Measurements from ENCODE around the gene WAS.

WAS gene

DNA sequence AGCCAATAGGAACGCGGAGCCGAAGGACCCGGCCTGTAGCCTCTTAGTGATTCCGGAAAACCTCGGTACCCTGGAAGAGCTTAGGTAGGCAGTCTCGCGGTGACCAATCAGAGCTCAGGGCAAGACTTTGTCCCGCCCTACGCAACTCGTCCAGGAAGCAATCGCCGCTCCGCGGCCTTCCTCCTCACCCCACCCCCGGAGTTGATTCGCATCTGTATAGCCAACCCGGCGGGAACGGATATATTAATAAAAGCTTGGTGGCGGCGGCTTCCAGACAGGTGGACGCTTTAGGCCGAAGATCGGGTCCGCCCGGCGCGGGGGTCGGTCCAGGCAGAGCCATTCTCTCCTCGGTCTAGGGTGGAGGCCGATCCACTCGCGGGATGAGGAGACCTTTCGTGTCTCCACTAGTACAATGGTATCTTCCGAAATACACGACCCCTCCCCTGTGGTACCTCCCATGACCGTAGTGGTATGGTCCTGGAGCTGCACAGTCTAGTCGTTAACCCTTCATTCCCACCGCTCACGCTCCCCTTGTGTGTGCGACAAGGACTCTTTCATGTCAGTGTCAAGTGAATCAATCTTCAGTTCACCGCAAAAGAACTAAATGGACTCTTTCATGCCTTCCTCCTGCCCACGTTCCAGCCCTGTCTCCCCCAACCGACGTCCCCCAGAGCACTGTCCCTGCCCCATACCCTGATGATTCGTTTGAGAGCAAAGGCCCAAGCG, 53.8 kb downstream of the WAS start:
- TF ChIP-seq, protein P1, sequence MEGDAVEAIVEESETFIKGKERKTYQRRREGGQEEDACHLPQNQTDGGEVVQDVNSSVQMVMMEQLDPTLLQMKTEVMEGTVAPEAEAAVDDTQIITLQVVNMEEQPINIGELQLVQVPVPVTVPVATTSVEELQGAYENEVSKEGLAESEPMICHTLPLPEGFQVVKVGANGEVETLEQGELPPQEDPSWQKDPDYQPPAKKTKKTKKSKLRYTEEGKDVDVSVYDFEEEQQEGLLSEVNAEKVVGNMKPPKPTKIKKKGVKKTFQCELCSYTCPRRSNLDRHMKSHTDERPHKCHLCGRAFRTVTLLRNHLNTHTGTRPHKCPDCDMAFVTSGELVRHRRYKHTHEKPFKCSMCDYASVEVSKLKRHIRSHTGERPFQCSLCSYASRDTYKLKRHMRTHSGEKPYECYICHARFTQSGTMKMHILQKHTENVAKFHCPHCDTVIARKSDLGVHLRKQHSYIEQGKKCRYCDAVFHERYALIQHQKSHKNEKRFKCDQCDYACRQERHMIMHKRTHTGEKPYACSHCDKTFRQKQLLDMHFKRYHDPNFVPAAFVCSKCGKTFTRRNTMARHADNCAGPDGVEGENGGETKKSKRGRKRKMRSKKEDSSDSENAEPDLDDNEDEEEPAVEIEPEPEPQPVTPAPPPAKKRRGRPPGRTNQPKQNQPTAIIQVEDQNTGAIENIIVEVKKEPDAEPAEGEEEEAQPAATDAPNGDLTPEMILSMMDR (IDR thresholded peaks at IDR 0.05), result no peak
- DNase-seq, result peak; percentile 87 to 94
- Histone ChIP-seq H3K27me3 (no peaks in the 10 kb centered on the region), H3K27ac (peak overlapping the region; percentile 85 to 92), H3K9me3 (no peaks in the 10 kb centered on the region), H3K36me3 (no peaks in the 10 kb centered on the region), H3K4me3 (peak overlapping the region; percentile 66 to 67), H3K4me1 (peaks cover 0 to 5% (median 0%) of the 10 kb centered on the region in 4 donors)
- intact Hi-C loops (cut with DNase I; ENCODE audit: low total_unique reads), result loop anchor here (5.0 kb wide), 1 partner anchor 65 kb away; the partner anchor contains the start of gene HDAC6

DNA sequence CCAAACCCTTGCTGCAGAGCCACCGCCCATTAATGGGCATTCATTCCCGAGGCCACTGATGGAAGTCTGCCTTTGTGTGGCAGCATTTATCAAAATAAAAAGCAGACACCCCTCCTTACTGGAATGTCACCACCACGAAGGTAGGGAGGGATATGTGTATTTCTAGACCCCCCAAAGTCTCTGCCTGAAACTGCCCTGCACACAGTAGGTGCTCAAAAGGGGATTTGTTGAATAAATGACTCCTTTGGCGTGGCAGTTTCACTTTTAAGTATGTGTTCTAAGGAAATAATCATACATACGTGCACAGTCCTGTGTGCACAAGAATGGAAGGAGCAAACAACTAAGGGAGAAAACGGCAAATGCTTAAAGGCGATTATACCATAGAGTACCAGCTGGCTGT, 54.3 kb downstream of the WAS start:
- TF ChIP-seq, protein P1 (IDR thresholded peaks at IDR 0.05), result no peak
- no peak for DNase-seq
- H3K36me3 ChIP-seq, result no peaks in the 10 kb centered on the region
- H3K27me3 ChIP-seq, result no peaks in the 10 kb centered on the region
- intact Hi-C loops (cut with DNase I; ENCODE audit: low total_unique reads), result loop anchor here (5.0 kb wide), 1 partner anchor 64 kb away; the partner anchor contains the start of gene HDAC6
- H3K4me3 ChIP-seq, result peak overlapping the region; percentile 66 to 67
- peak overlapping the region; percentile 85 to 92 for H3K27ac ChIP-seq
- H3K4me1 ChIP-seq, result peaks cover 0 to 5% (median 0%) of the 10 kb centered on the region in 4 donors
- H3K9me3 ChIP-seq, result no peaks in the 10 kb centered on the region
